B cell (primary cell): Measurements from ENCODE around the gene MAP3K21. TPM values are rescaled to one million over a fixed set of nuclear protein-coding genes. Genes with fewer than 3 reads are reported as not detected.

Experiments used
- ATAC-seq: fragments of 200-7000 bp; cut with Tn5 transposase; one replicate; pipeline ENCODE4 v1.10.0; 2021; ENCODE audit warnings: low read depth, mild to moderate bottlenecking, moderate number of reproducible peaks, moderate library complexity
- CTCF ChIA-PET: fragments of 350-600 bp; sonication (Branson Sonifier 250); formaldehyde crosslinking; loops from one replicate; lab custom pipeline; 2021; ENCODE audit warnings: antibody characterized with exemption, inconsistent platforms; lab: Charles Lee
- POLR2A ChIA-PET: fragments of 350-600 bp; sonication (Branson Sonifier 250); formaldehyde crosslinking; loops from one replicate; lab custom pipeline; 2021; ENCODE audit warnings: antibody characterized with exemption; lab: Charles Lee
- DNase-seq: peaks from one replicate; pipeline ENCODE4 v3.0.0; 2013
- H2AFZ ChIP-seq: 2 replicates; pipeline ENCODE4 v1.6.1; 2012; ENCODE audit warnings: mild to moderate bottlenecking, low read depth, low read length; ENCODE audit not compliant: insufficient read depth, poor library complexity, severe bottlenecking
- H3K27ac ChIP-seq, 2 donors: 1 replicate in 1 of 2; 2 replicates in 1 of 2; pipeline ENCODE4 v1.5.1; 2012 to 2013; ENCODE audit warnings: low read length in 2 of 2, mild to moderate bottlenecking in 2 of 2, moderate library complexity in 1 of 2
- H3K27me3 ChIP-seq, 4 experiments: fragments of 200-600 bp in 1 of 4; sonication (generic) in 1 of 4; replicated peaks in 1 of 4; 1 replicate in 2 of 4; 2 replicates in 2 of 4; pipeline versions ENCODE4 v1.6.1 to v1.7.0; 2013 to 2016; ENCODE audit warnings: low read length in 3 of 4, mild to moderate bottlenecking in 2 of 4, mixed read lengths in 1 of 4, moderate library complexity in 1 of 4; ENCODE audit not compliant: insufficient read depth in 4 of 4, control insufficient read depth in 3 of 4; ENCODE audit errors: control extremely low read depth in 1 of 4
- H3K36me3 ChIP-seq, 2 experiments: replicated peaks in 1 of 2; 1 replicate in 1 of 2; 2 replicates in 1 of 2; pipeline versions ENCODE4 v1.6.1 to v1.7.1; 2013; ENCODE audit warnings: low read length in 1 of 2; ENCODE audit not compliant: insufficient read depth in 2 of 2, control insufficient read depth in 1 of 2; ENCODE audit errors: control extremely low read depth in 1 of 2, extremely low read depth in 1 of 2
- H3K4me1 ChIP-seq, 2 donors: fragments of 200-600 bp in 1 of 2; sonication (generic) in 1 of 2; 1 replicate in 1 of 2; 2 replicates in 1 of 2; pipeline versions ENCODE4 v1.5.1 to v1.6.1; 2013 to 2017; ENCODE audit warnings: low read length in 2 of 2; ENCODE audit not compliant: control insufficient read depth in 2 of 2, insufficient read depth in 2 of 2
- H3K4me2 ChIP-seq: replicated peaks from 2 replicates; pipeline ENCODE3; 2012; ENCODE audit warnings: mild to moderate bottlenecking, low read depth, low read length; ENCODE audit not compliant: poor library complexity, severe bottlenecking
- H3K4me3 ChIP-seq, 5 experiments: fragments of 200-600 bp in 1 of 5; sonication (generic) in 1 of 5; 1 replicate in 3 of 5; 2 replicates in 2 of 5; pipeline versions ENCODE4 v1.5.1 to v1.7.0; 2011 to 2016; ENCODE audit warnings: low read length in 4 of 5, mild to moderate bottlenecking in 4 of 5, low read depth in 2 of 5, control low read depth in 1 of 5, moderate library complexity in 1 of 5; ENCODE audit not compliant: insufficient read depth in 1 of 5; ENCODE audit errors: control extremely low read depth in 1 of 5, extremely low read depth in 1 of 5
- H3K79me2 ChIP-seq: fragments of 200-600 bp; sonication (generic); one replicate; pipeline ENCODE4 v1.6.0; 2016; ENCODE audit warnings: low read length; ENCODE audit not compliant: control insufficient read depth, insufficient read depth
- H3K9ac ChIP-seq: fragments of 200-600 bp; sonication (generic); 2 replicates; pipeline ENCODE4 v1.6.1; 2017; ENCODE audit warnings: mild to moderate bottlenecking, low read length, moderate library complexity
- H3K9me3 ChIP-seq, 3 donors: one replicate each; pipeline versions ENCODE4 v1.6.1 to v1.7.1; 2013; ENCODE audit warnings: low read length in 2 of 3; ENCODE audit not compliant: control insufficient read depth in 2 of 3, insufficient read depth in 1 of 3; ENCODE audit errors: control extremely low read depth in 1 of 3
- H4K20me1 ChIP-seq: 2 replicates; pipeline ENCODE4 v1.6.0; 2012; ENCODE audit warnings: mild to moderate bottlenecking, low read length; ENCODE audit not compliant: insufficient read depth, control insufficient read depth, poor library complexity, severe bottlenecking
- H3K27ac Mint-ChIP-seq: one replicate; pipeline ENCODE4 v1.8.0; 2021; ENCODE audit warnings: mixed read lengths
- H3K27me3 Mint-ChIP-seq: one replicate; pipeline ENCODE4 v1.8.0; 2021; ENCODE audit warnings: mixed read lengths
- H3K4me1 Mint-ChIP-seq: one replicate; pipeline ENCODE4 v1.8.0; 2021; ENCODE audit warnings: mixed read lengths
- H3K4me3 Mint-ChIP-seq: one replicate; pipeline ENCODE4 v1.8.0; 2021; ENCODE audit warnings: mixed read lengths
- H3K9me3 Mint-ChIP-seq: one replicate; pipeline ENCODE4 v1.8.0; 2022; ENCODE audit warnings: mixed read lengths; ENCODE audit not compliant: insufficient read depth
- CTCF ChIP-seq: fragments of 200-600 bp; IDR thresholded peaks from one replicate; pipeline ENCODE4 v1.8.0; 2022; ENCODE audit warnings: antibody characterized with exemption, mild to moderate bottlenecking
- EZH2 ChIP-seq: IDR thresholded peaks from 2 replicates; pipeline ENCODE4 v1.6.1; 2012; ENCODE audit warnings: borderline replicate concordance, low read depth, mild to moderate bottlenecking, moderate library complexity, low read length; ENCODE audit not compliant: insufficient read depth, poor library complexity, severe bottlenecking
- WGBS: methylation state at CpG from one replicate; pipeline ENCODE4 v1.1.5; 2013; ENCODE audit warnings: missing lambda C conversion rate; ENCODE audit not compliant: insufficient coverage; 5-methylcytosine and 5-hydroxymethylcytosine counted together
- intact Hi-C: fragments of 100-400 bp; cut with micrococcal nuclease; formaldehyde crosslinking; loops from one replicate; pipeline ENCODE4 v1.10.0; 2022
- polyA plus RNA-seq: library from polyadenylated mRNA; depleted of rRNA; stranded (reverse); fragments of >200 nt; gene quantifications from 2 replicates; pipeline ENCODE4 v1.2.3, GENCODE V29; 2012
- total RNA-seq, 2 donors: library from RNA; stranded (reverse); fragments of 120-200 nt in 1 of 2; gene quantifications; 1 replicate in 1 of 2; 2 replicates in 1 of 2; pipeline versions ENCODE4 v1.2.3 to v1.2.4, GENCODE V29; 2013 to 2022

Gene MAP3K21
- total and polyA plus RNA-seq, 2 donors (not counting 1 experiment from before 2014, with no cell fraction given): 1.5 to 3.7 TPM

GRCh38 chr1:233373226-233373625 is 45.7 kb downstream of the MAP3K21 start:
- Histone ChIP-seq H3K9ac (no peak overlapping the region), H2AFZ (no peak overlapping the region), H4K20me1 (no peaks in the 10 kb centered on the region), H3K27ac (no peak overlapping the region), H3K4me3 (no peak overlapping the region), H3K27me3 (no peaks in the 10 kb centered on the region), H3K79me2 (no peaks in the 10 kb centered on the region), H3K4me2 (no peak overlapping the region), H3K36me3 (no peaks in the 10 kb centered on the region), H3K9me3 (no peaks in the 10 kb centered on the region), H3K4me1 (no peaks in the 10 kb centered on the region)
- Mint-ChIP-seq H3K27me3 (no peaks in the 10 kb centered on the region), H3K4me3 (no peak overlapping the region), H3K4me1 (no peaks in the 10 kb centered on the region), H3K27ac (no peak overlapping the region), H3K9me3 (no peaks in the 10 kb centered on the region)
- intact Hi-C loops: no loop called here
- ATAC-seq: no peak
- POLR2A ChIA-PET: no interaction called here
- no peak for TF ChIP-seq CTCF
- TF ChIP-seq EZH2: no peak
- CTCF ChIA-PET: no interaction called here
- no peak for DNase-seq
- WGBS: 86% methylated on average over 3 of the region's 6 CpGs

DNA sequence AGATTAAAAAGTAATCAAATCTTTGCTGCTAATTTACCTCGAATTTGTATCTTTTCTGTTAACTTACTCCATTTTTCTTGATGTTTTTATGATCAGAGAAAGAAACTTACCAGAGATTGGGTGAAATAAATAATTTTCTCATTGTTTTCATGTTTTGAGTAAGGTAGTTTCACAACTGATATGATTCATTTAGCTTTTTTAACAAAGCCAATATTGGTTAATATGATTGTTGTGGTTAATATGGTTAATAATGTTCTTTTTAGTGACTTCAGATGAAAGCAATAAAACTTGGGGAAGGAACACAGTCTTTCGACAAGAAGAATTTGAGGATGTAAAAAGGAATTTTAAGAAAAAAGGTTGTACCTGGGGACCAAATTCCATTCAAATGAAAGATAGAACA is 48.1 kb downstream of the MAP3K21 start:
- H3K27me3 Mint-ChIP-seq: no peaks in the 10 kb centered on the region
- CTCF ChIA-PET: no interaction called here
- Histone ChIP-seq H3K27ac (no peak overlapping the region), H3K27me3 (no peaks in the 10 kb centered on the region), H3K4me3 (no peak overlapping the region), H3K4me1 (no peaks in the 10 kb centered on the region), H3K36me3 (no peaks in the 10 kb centered on the region), H2AFZ (no peak overlapping the region), H3K9me3 (no peaks in the 10 kb centered on the region), H4K20me1 (no peaks in the 10 kb centered on the region), H3K79me2 (no peaks in the 10 kb centered on the region), H3K4me2 (no peak overlapping the region), H3K9ac (no peak overlapping the region)
- no peaks in the 10 kb centered on the region for H3K9me3 Mint-ChIP-seq
- DNase-seq (no peak), ATAC-seq (no peak)
- POLR2A ChIA-PET: no interaction called here
- no peak overlapping the region for H3K27ac Mint-ChIP-seq
- 50% methylated on average over 1 of the region's 2 CpGs for WGBS
- intact Hi-C loops: no loop called here
- H3K4me1 Mint-ChIP-seq: no peaks in the 10 kb centered on the region
- no peak overlapping the region for H3K4me3 Mint-ChIP-seq
- TF ChIP-seq CTCF (no peak), EZH2 (no peak)
